Upper lobe of right lung (tissue), 1 donor: Measurements from ENCODE around the gene TRDN. TPM values are rescaled to one million over a fixed set of nuclear protein-coding genes. Genes with fewer than 3 reads are reported as not detected.

ENCODE experiments used
- ATAC-seq: fragments of 200-7000 bp; cut with Tn5 transposase; one replicate; pipeline ENCODE4 v1.9.1; 2020; ENCODE audit warnings: mild to moderate bottlenecking, moderate library complexity
- DNase-seq: peaks from one replicate; pipeline ENCODE4 v3.0.0-alpha.2; 2020
- H3K27ac ChIP-seq: fragments of 200-600 bp; one replicate; pipeline ENCODE4 v1.8.0; 2022
- H3K27me3 ChIP-seq: fragments of 200-600 bp; one replicate; pipeline ENCODE4 v1.8.0; 2022; ENCODE audit warnings: mild to moderate bottlenecking
- H3K36me3 ChIP-seq: fragments of 200-600 bp; one replicate; pipeline ENCODE4 v1.8.0; 2022
- H3K4me1 ChIP-seq: fragments of 200-600 bp; one replicate; pipeline ENCODE4 v1.8.0; 2022
- H3K4me3 ChIP-seq: fragments of 200-600 bp; one replicate; pipeline ENCODE4 v1.8.0; 2022; ENCODE audit warnings: mild to moderate bottlenecking
- H3K9me3 ChIP-seq: fragments of 200-600 bp; one replicate; pipeline ENCODE4 v1.8.0; 2022
- CTCF ChIP-seq: fragments of 200-600 bp; IDR thresholded peaks from one replicate; pipeline ENCODE4 v1.8.0; 2022; ENCODE audit warnings: antibody characterized with exemption
- intact Hi-C: fragments of 100-400 bp; cut with DNase I; formaldehyde crosslinking; loops from one replicate; pipeline ENCODE4 v1.11.0; 2022
- total RNA-seq: library from RNA; stranded (reverse); fragmentation: NEBNext Ultra II Directional; extraction: Animal tissue kit (Norgen Biotek cat#: 25700); gene quantifications from one replicate; pipeline ENCODE4 v1.2.1, GENCODE V29; 2021
- donor health status: DM: no; HTN: yes; CAD: no; lungs with severe emphysema.

Gene TRDN
- total RNA-seq, 1 donor from 2014 or later: not detected

GRCh38 chr6:123529058-123529457 is 107.7 kb downstream of the TRDN start:
- Histone ChIP-seq H3K4me1 (no peaks in the 10 kb centered on the region), H3K9me3 (no peaks in the 10 kb centered on the region), H3K27ac (no peak overlapping the region), H3K36me3 (no peaks in the 10 kb centered on the region), H3K4me3 (no peak overlapping the region), H3K27me3 (no peaks in the 10 kb centered on the region)
- intact Hi-C loops: no loop called here
- ATAC-seq (no peak), DNase-seq (no peak)
- TF ChIP-seq CTCF: no peak

GRCh38 chr6:123527406-123527805 is 109.3 kb downstream of the TRDN start:
- no peak for ATAC-seq
- no peaks in the 10 kb centered on the region for H3K27me3 ChIP-seq
- no peak for DNase-seq
- no peaks in the 10 kb centered on the region for H3K36me3 ChIP-seq
- H3K4me3 ChIP-seq: no peak overlapping the region
- no peaks in the 10 kb centered on the region for H3K4me1 ChIP-seq
- H3K9me3 ChIP-seq: no peaks in the 10 kb centered on the region
- TF ChIP-seq CTCF: no peak
- H3K27ac ChIP-seq: no peak overlapping the region
- intact Hi-C loops: no loop called here

- no peak overlapping the region for H3K27ac ChIP-seq
- H3K27me3 ChIP-seq: no peaks in the 10 kb centered on the region
- no peaks in the 10 kb centered on the region for H3K9me3 ChIP-seq
- DNase-seq (no peak), ATAC-seq (no peak)
- H3K4me3 ChIP-seq: no peak overlapping the region
- no peaks in the 10 kb centered on the region for H3K36me3 ChIP-seq
- TF ChIP-seq CTCF: no peak
- intact Hi-C loops: no loop called here
- H3K4me1 ChIP-seq: no peaks in the 10 kb centered on the region
These were observed 110.6 kb downstream of the TRDN start for GRCh38 chr6:123526128-123526527.

- DNase-seq (no peak), ATAC-seq (no peak)
- Histone ChIP-seq H3K4me1 (no peaks in the 10 kb centered on the region), H3K9me3 (no peaks in the 10 kb centered on the region), H3K27ac (no peak overlapping the region), H3K36me3 (no peaks in the 10 kb centered on the region), H3K4me3 (no peak overlapping the region), H3K27me3 (no peaks in the 10 kb centered on the region)
- intact Hi-C loops: no loop called here
- TF ChIP-seq CTCF: no peak
These were observed 112.0 kb downstream of the TRDN start for GRCh38 chr6:123524781-123525180.

GRCh38 chr6:123520217-123520616 is 116.5 kb downstream of the TRDN start:
- ATAC-seq: no peak
- intact Hi-C loops: no loop called here
- no peaks in the 10 kb centered on the region for H3K27me3 ChIP-seq
- DNase-seq: no peak
- no peaks in the 10 kb centered on the region for H3K4me1 ChIP-seq
- H3K9me3 ChIP-seq: no peaks in the 10 kb centered on the region
- H3K4me3 ChIP-seq: no peak overlapping the region
- no peak for TF ChIP-seq CTCF
- no peak overlapping the region for H3K27ac ChIP-seq
- no peaks in the 10 kb centered on the region for H3K36me3 ChIP-seq

- ATAC-seq (no peak), DNase-seq (no peak)
- no peaks in the 10 kb centered on the region for H3K4me1 ChIP-seq
- no peaks in the 10 kb centered on the region for H3K36me3 ChIP-seq
- intact Hi-C loops: no loop called here
- no peaks in the 10 kb centered on the region for H3K27me3 ChIP-seq
- no peaks in the 10 kb centered on the region for H3K9me3 ChIP-seq
- no peak overlapping the region for H3K27ac ChIP-seq
- TF ChIP-seq CTCF: no peak
- H3K4me3 ChIP-seq: no peak overlapping the region
These were observed 117.6 kb downstream of the TRDN start for GRCh38 chr6:123519189-123519505.
